ENCODE results near the gene SFSWAP.
"Not testable (repeated sequence)": the region's sequence is repeated elsewhere in the genome, so short reads cannot be mapped to it uniquely, and the experiment has no call there.

The SFSWAP gene

DNA sequence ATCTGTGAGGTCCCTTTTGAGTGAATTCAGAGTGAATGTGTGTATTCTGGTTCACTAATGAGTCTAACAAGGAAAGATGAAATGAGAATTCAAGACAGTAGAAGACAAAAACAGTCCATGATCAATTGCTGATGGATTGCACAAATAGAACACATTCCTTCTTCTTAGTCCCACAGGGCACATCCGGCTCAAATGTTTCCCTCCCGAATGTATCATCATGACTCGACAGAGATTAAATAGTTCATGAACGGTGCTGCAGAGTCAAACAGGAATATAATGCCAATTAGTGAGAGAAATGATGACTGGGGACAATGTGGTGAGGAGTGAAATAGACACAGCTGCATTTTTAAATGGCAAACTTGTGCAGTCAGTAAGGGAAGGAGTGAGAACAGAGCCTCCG, 11.5 kb upstream of the SFSWAP start:
- DNase-seq (ENCODE audit: insufficient read length, low spot score) (no peak), FAIRE-seq (no peak)

DNA sequence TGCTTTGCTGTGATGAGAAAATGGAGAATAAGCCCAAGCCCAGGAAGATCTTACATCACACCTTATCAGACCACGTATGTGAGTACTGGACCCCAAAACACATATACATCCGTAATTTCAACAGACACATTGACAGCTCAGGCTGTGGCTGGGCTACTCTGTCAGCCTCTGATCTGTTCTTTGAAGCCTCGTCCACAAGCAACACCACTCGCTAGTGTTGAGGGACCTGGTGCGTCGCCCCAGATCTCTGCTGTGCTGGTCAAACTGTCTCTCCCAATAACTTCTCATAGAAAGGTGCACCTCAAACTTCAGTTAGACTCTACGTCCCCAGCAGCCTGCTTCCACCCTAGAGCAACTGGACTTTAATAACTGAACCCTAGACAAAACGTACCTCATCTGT, 10.6 kb upstream of the SFSWAP start:
- FAIRE-seq = no peak
- DNase-seq (ENCODE audit: insufficient read length, low spot score) = no peak

DNA sequence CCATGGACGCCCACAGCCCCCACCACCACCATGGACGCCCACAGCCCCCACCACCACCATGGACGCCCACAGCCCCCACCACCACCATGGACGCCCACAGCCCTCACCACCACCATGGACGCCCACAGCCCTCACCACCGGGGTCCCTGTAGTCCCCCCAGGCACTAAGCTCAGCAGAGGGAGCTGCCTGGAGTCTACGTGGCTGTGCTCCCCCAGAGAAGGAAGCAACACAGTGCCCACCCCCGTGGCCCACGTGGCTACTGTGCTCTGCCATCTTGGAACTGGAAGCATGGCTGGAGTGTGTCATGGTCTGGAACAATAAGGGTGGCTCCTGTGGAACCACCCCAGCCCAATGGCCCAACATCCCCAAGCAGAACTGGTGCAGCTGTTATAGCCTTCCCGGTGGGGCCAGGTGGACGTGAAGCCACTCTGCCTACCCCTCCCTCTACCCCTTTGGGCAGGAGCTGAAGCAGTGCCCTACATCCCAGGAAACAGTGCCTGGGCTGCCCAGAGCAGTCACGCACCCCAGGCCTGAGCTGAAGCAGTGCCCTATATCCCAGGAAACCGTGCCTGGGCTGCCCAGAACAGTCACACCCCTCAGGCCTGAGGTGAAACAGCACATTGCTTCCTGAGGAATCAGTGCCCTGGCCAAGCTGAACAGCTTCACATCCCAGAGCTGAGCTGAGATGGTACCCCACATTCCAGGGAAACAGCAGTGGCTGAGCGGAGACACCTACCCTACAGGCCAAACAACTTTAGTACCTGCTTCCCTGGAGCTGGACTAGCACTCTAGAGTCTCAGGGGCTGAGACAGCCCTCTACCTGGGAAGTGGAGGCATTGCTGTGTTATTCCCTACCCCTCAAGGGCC, 9.0 kb upstream of the SFSWAP start:
- no peak for DNase-seq (ENCODE audit: insufficient read length, low spot score)
- FAIRE-seq = no peak

- DNase-seq (ENCODE audit: insufficient read length, low spot score) = no peak
- no peak for FAIRE-seq
Observed at GRCh38 chr12:131702573-131702877, 8.4 kb upstream of the SFSWAP start.

DNA sequence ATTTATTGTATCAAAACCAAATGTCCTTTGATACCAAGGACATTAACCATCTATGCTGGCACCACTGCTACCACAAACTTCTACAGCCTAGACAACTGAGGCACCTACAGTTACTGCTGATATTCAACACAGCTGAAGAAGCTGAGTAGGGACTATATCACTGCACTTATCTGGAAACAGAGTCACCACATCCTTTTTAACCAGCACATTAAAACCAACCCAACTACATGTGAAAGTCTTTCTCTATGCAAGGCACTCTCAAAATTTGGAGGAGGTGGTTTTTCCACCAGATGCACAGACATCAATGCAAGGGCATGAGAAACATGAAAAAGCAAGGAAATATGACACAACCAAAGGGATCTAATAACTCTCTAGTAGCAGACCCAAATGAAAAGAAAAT, 7.7 kb upstream of the SFSWAP start:
- FAIRE-seq = no peak
- DNase-seq (ENCODE audit: insufficient read length, low spot score) = no peak

- DNase-seq (ENCODE audit: insufficient read length, low spot score) (no peak), FAIRE-seq (no peak)
Observed at GRCh38 chr12:131704509-131704908, 6.4 kb upstream of the SFSWAP start.

DNA sequence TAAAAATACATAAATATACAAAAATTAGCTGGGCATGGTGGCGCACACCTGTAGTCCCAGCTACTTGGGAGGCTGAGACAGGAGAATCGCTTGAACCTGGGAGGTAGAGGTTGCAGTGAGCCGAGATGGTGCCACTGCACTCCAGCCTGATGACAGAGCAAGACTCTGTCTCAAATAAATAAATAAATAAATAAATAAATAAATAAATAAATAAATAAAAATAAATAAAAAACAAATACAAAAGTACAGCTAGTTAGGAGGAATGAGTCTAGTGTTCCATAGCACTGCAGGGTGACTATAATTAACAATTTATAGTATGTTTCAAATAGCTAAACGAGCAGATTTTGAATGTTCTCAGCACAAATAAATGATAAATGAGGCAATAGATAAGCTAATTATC, 4.2 kb upstream of the SFSWAP start:
- not testable (repeated sequence) for DNase-seq (ENCODE audit: insufficient read length, low spot score); FAIRE-seq

GRCh38 chr12:131709226-131709625, 1.7 kb upstream of the SFSWAP start:
- FAIRE-seq (no peak), DNase-seq (ENCODE audit: insufficient read length, low spot score) (no peak)

GRCh38 chr12:131711551-131712205, 788 bp downstream of the SFSWAP start:
- DNase-seq (ENCODE audit: insufficient read length, low spot score) = no peak
- FAIRE-seq = no peak

GRCh38 chr12:131713349-131713748, 2.5 kb downstream of the SFSWAP start:
- DNase-seq (ENCODE audit: insufficient read length, low spot score) (no peak), FAIRE-seq (no peak)

- FAIRE-seq (no peak), DNase-seq (ENCODE audit: insufficient read length, low spot score) (no peak)
Observed at GRCh38 chr12:131714759-131715158, 3.9 kb downstream of the SFSWAP start.

DNA sequence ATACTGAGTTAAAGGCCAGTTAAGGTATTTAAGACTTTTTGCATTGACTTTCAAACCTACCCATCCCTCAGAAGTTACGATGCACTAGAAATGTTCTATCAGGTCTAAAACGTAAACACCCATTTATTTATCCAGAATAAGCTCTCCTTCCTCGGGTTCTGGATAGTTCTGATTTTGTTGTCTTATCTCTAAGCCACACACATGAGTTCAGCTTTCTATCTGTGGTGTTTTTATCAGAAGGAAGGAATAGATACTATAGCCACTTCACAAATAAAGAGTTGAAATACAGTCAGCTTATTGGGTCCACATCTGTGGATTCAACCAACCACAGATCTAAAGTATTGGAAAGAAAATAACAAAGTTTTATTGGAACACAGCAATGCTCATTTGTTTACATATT, 5.4 kb downstream of the SFSWAP start:
- DNase-seq (ENCODE audit: insufficient read length, low spot score) = no peak
- no peak for FAIRE-seq

DNA sequence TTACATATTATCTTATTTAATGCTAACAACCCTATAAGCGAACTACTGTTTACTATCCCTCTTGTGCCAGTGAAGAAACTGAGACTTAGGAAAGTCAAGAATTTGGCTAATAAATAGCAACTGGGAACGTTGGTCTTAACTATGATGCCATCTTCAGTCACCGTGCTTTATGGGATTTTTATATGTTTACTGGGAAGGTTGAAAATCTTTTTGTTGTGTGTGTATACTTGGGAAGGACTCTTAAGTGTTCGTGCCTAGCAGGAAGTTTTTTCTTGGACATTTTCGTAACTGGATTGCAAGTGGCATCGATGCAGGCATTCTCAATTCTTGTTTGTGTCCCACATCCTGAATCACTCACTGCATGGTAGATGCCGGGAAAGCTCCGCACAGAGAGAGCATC, 9.4 kb downstream of the SFSWAP start:
- DNase-seq (ENCODE audit: insufficient read length, low spot score) = no peak
- FAIRE-seq = no peak

- DNase-seq (ENCODE audit: insufficient read length, low spot score) = no peak
- no peak for FAIRE-seq
Observed at GRCh38 chr12:131720921-131721320, 10.0 kb downstream of the SFSWAP start.

DNA sequence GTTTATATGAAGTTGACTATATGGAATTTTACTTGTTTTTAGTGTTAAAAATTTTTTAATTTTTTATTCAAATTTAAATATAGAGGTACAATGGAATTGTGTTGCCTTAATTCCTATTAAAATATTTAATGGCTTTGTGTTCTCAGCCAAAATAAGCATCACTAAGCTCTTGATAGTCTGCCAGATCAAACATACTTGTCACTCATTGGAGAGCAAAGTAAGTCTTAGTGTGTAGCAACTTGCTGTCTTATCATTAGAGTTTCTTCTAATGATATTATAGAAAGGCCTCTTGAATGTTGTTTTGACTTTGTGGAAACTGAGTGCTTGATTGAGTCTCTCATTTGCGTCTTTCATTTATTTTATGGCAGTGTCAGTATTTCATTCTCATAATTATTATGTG, 10.7 kb downstream of the SFSWAP start:
- no peak for FAIRE-seq
- no peak for DNase-seq (ENCODE audit: insufficient read length, low spot score)

GRCh38 chr12:131723532-131723931, 12.6 kb downstream of the SFSWAP start:
- FAIRE-seq = no peak

GRCh38 chr12:131724534-131724933, 13.6 kb downstream of the SFSWAP start:
- DNase-seq (ENCODE audit: insufficient read length, low spot score) = no peak
- FAIRE-seq = no peak

More at GRCh38 chr12:131723532-131723931, 12.6 kb downstream of the SFSWAP start:
- DNase-seq (ENCODE audit: insufficient read length, low spot score) = no peak

GRCh38 chr12:131725503-131725902, 14.6 kb downstream of the SFSWAP start:
- DNase-seq (ENCODE audit: insufficient read length, low spot score) = no peak
- FAIRE-seq = no peak

- FAIRE-seq (no peak), DNase-seq (ENCODE audit: insufficient read length, low spot score) (no peak)
Observed at GRCh38 chr12:131728720-131729119, 17.8 kb downstream of the SFSWAP start.

DNA sequence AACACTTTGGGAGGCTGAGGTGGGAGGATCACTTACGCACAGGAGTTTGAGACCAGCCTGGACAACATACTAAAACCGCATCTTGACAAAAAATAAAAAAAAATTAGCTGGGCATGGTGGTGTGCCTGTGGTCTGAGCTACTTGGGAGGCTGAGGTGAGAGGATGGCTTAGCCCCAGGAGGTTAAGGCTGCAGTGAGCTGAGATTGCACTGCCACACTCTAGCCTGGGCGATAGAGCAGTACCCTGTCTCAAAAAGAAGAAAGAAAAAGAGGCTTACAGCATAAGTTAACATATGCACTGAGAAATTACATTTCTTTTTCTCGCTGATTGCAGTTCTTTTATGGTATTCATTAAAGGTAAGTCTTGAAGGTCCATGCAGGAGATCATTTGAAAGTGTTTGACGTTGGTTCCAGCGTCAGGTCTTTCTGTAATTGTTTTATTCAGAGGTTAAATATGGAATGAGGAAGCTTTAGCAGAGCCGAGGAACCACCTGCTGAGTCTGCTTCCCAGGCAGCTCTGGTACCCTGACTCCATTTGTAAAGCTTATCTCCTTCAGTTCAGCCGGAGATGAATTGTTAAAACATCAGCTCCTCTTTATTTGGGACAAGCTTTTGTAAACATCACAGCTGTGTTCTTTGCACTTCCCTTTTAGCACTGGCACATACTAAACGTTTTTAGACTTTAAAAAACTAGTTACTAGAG, 18.5 kb downstream of the SFSWAP start:
- DNase-seq (ENCODE audit: insufficient read length, low spot score) = no peak
- no peak for FAIRE-seq

GRCh38 chr12:131732996-131733615, 22.2 kb downstream of the SFSWAP start:
- DNase-seq (ENCODE audit: insufficient read length, low spot score) (no peak), FAIRE-seq (no peak)
